HepG2 (cell line): ENCODE results near the gene CAPN11. TPM values are rescaled to one million over a fixed set of nuclear protein-coding genes. Genes with fewer than 3 reads are reported as not detected.

Experiments used
- CEBPG ChIP-seq: IDR thresholded peaks from 2 replicates; pipeline ENCODE4 v1.6.1; 2016
- CHCHD3 ChIP-seq: sonication (generic); formaldehyde crosslinking; IDR thresholded peaks from 2 replicates; pipeline ENCODE4 v1.8.0; 2022; ENCODE audit warnings: mild to moderate bottlenecking, missing genetic modification reagents, moderate library complexity
- CREB1 ChIP-seq, 2 experiments: fragments of 450-650 bp in 1 of 2; IDR thresholded peaks; 2 replicates each; pipeline ENCODE4 v1.6.1; 2016 to 2017; ENCODE audit warnings: control low read depth in 1 of 2, mild to moderate bottlenecking in 1 of 2, missing compliant biosample characterization in 1 of 2, missing genetic modification characterization in 1 of 2
- CREBL2 ChIP-seq: sonication (generic); formaldehyde crosslinking; IDR thresholded peaks from 2 replicates; pipeline ENCODE4 v1.8.1; 2023; ENCODE audit warnings: missing genetic modification reagents, mild to moderate bottlenecking, borderline replicate concordance
- ETV6 ChIP-seq: sonication (generic); formaldehyde crosslinking; conservative IDR thresholded peaks from 2 replicates; pipeline ENCODE4 v1.4.0; 2020; ENCODE audit warnings: missing genetic modification reagents
- IKZF4 ChIP-seq: sonication (generic); formaldehyde crosslinking; IDR thresholded peaks from 2 replicates; pipeline ENCODE4 v1.5.1; 2020; ENCODE audit warnings: borderline replicate concordance, mild to moderate bottlenecking, low read depth, missing genetic modification reagents; ENCODE audit errors: not compliant biosample characterization
- ISL2 ChIP-seq: sonication (generic); formaldehyde crosslinking; IDR thresholded peaks from 2 replicates; pipeline ENCODE4 v1.5.0; 2020; ENCODE audit warnings: missing genetic modification reagents
- KLF11 ChIP-seq: IDR thresholded peaks from 2 replicates; pipeline ENCODE4 v1.6.1; 2016; ENCODE audit warnings: missing compliant biosample characterization
- MBNL3 ChIP-seq: fragments of 250-450 bp; sonication (Bioruptor Pico); conservative IDR thresholded peaks from 2 replicates; pipeline ENCODE4 v1.8.0; 2022; ENCODE audit warnings: mild to moderate bottlenecking, inconsistent platforms
- MNT ChIP-seq: fragments of 450-650 bp; IDR thresholded peaks from 2 replicates; pipeline ENCODE4 v1.6.1; 2016
- NCOA1 ChIP-seq: sonication (generic); formaldehyde crosslinking; IDR thresholded peaks from 2 replicates; pipeline ENCODE4 v1.9.0; 2021; ENCODE audit warnings: missing genetic modification reagents
- NFIC ChIP-seq: IDR thresholded peaks from 2 replicates; pipeline ENCODE4 v1.6.1; 2012; ENCODE audit warnings: mild to moderate bottlenecking, low read length, inconsistent platforms
- REST ChIP-seq, 2 experiments: IDR thresholded peaks; 2 replicates each; pipeline ENCODE4 v1.6.1; 2011 to 2012; ENCODE audit warnings: low read length in 2 of 2, borderline replicate concordance in 1 of 2, low read depth in 1 of 2, mild to moderate bottlenecking in 1 of 2, moderate library complexity in 1 of 2
- SOX5 ChIP-seq: IDR thresholded peaks from 2 replicates; pipeline ENCODE4 v1.6.1; 2016; ENCODE audit warnings: borderline replicate concordance
- SRF ChIP-seq: IDR thresholded peaks from 2 replicates; pipeline ENCODE4 v1.6.1; 2011; ENCODE audit warnings: mild to moderate bottlenecking, low read depth, low read length, moderate library complexity
- ZMYM4 ChIP-seq: sonication (generic); formaldehyde crosslinking; IDR thresholded peaks from 2 replicates; pipeline ENCODE4 v1.8.1; 2023; ENCODE audit warnings: mild to moderate bottlenecking, missing genetic modification reagents
- polyA plus RNA-seq, 8 experiments: library from polyadenylated mRNA; depleted of rRNA in 3 of 8; stranded (reverse) in 7 of 8; unstranded in 1 of 8; fragments of >200 nt; fragmentation: Illumina TruSeq in 4 of 8; extraction: Trizol in 4 of 8; gene quantifications; 2 replicates each; pipeline versions ENCODE4 v1.2.1 to v1.2.3, GENCODE V29; 2011 to 2016; ENCODE audit warnings: low read depth in 4 of 8, missing spikeins in 1 of 8, mixed read lengths in 1 of 8; ENCODE audit not compliant: insufficient read depth in 1 of 8
- total RNA-seq, 5 experiments: library from RNA; depleted of rRNA; stranded (reverse); fragments of >200 nt; fragmentation: Illumina TruSeq; extraction: Trizol; gene quantifications; 2 replicates each; pipeline ENCODE4 v1.2.3, GENCODE V29; 2016; ENCODE audit warnings: low read depth in 1 of 5
- TF ChIP-seq, protein P1 (sequence below): sonication (generic); formaldehyde crosslinking; IDR thresholded peaks from 2 replicates; pipeline ENCODE4 v1.5.1; 2020; ENCODE audit warnings: mild to moderate bottlenecking, missing genetic modification reagents, moderate library complexity

CAPN11 gene
- total and polyA plus RNA-seq, 2 of the 13 experiments (the other 11 are each of a cell fraction or from before 2014, with no cell fraction given): 0.07 to 0.11 TPM

- TF ChIP-seq CREBL2 (CRISPR knock-in tag) (no peak), ZMYM4 (CRISPR knock-in tag) (peak; percentile 94), MNT (peak; percentile 10; the same call in 1 of the 2 replicates), SOX5 (peak; percentile 80), IKZF4 (no peak), NFIC (peak; percentile 1; the same call in 1 of the 2 replicates), SRF (no peak; the same call in 1 of the 2 replicates), ETV6 (no peak), REST (IDR thresholded peaks at IDR 0.05; ENCODE audit: borderline replicate concordance in 1 of 2, low read depth in 1 of 2, low read length in 2 of 2) (0 out of 4 replicates have a peak, but pooled peaks of 1 of the 2 experiments have one; percentile 38), ISL2 (CRISPR knock-in tag) (peak; percentile 83), CHCHD3 (CRISPR knock-in tag) (peak; percentile 53; the same call in 1 of the 2 replicates), NCOA1 (peak; percentile 88), MBNL3 (CRISPR knock-in tag) (no peak), KLF11 (no peak), CREB1 (IDR thresholded peaks at IDR 0.05) (0 out of 2 replicates have a peak, but pooled peaks have one; percentile 21), CREB1 (CRISPR knock-in tag; IDR thresholded peaks at IDR 0.05) (no peak), CEBPG (peak; percentile 76; the same call in 1 of the 2 replicates)
- TF ChIP-seq, protein P1, sequence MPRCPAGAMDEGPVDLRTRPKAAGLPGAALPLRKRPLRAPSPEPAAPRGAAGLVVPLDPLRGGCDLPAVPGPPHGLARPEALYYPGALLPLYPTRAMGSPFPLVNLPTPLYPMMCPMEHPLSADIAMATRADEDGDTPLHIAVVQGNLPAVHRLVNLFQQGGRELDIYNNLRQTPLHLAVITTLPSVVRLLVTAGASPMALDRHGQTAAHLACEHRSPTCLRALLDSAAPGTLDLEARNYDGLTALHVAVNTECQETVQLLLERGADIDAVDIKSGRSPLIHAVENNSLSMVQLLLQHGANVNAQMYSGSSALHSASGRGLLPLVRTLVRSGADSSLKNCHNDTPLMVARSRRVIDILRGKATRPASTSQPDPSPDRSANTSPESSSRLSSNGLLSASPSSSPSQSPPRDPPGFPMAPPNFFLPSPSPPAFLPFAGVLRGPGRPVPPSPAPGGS (CRISPR knock-in tag): peak; percentile 52; the same call in 1 of the 2 replicates
Measured at GRCh38 chr6:44156494-44157151, 2.0 kb upstream of the CAPN11 start (continued).
